ENCODE measurements around the gene MAB21L3.
"Not testable (repeated sequence)": the region's sequence is repeated elsewhere in the genome, so short reads cannot be mapped to it uniquely, and the experiment has no call there.

MAB21L3 gene

GRCh38 chr1:116139592-116140134 is 28.5 kb downstream of the MAB21L3 start:
- Histone ChIP-seq H3K27me3 (ENCODE audit: insufficient read depth, low read length) (no peaks in the 10 kb centered on the region), H3K9me3 (ENCODE audit: insufficient read depth, low read depth, low read length) (peaks cover 19% of the 10 kb centered on the region), H3K36me3 (ENCODE audit: insufficient read depth, low read length) (no peaks in the 10 kb centered on the region), H3K9ac (ENCODE audit: low read depth, low read length) (no peak overlapping the region), H3K4me1 (ENCODE audit: insufficient read depth, low read length) (no peaks in the 10 kb centered on the region), H3K27ac (ENCODE audit: low read depth, low read length) (no peak overlapping the region), H3K4me3 (ENCODE audit: low read length) (no peak overlapping the region)
- 90% methylated on average over 6 of the region's 6 CpGs for WGBS

GRCh38 chr1:116144151-116144550 is 33.0 kb downstream of the MAB21L3 start:
- Histone ChIP-seq H3K4me3 (ENCODE audit: low read length) (no peak overlapping the region), H3K9ac (ENCODE audit: low read depth, low read length) (no peak overlapping the region), H3K27ac (ENCODE audit: low read depth, low read length) (no peak overlapping the region), H3K4me1 (ENCODE audit: insufficient read depth, low read length) (no peaks in the 10 kb centered on the region; the same call in 1 of the 2 replicates), H3K27me3 (ENCODE audit: insufficient read depth, low read length) (no peaks in the 10 kb centered on the region), H3K9me3 (ENCODE audit: insufficient read depth, low read depth, low read length) (peaks cover 24% of the 10 kb centered on the region), H3K36me3 (ENCODE audit: insufficient read depth, low read length) (no peaks in the 10 kb centered on the region)
- WGBS, result no CpG with 5 or more reads among the region's 1 CpG

- H3K27me3 ChIP-seq (ENCODE audit: insufficient read depth, low read length); H3K9ac ChIP-seq (ENCODE audit: low read depth, low read length); H3K27ac ChIP-seq (ENCODE audit: low read depth, low read length); H3K4me3 ChIP-seq (ENCODE audit: low read length); H3K36me3 ChIP-seq (ENCODE audit: insufficient read depth, low read length); H3K4me1 ChIP-seq (ENCODE audit: insufficient read depth, low read length): not testable (repeated sequence)
- peaks cover 24% of the 10 kb centered on the region for H3K9me3 ChIP-seq (ENCODE audit: insufficient read depth, low read depth, low read length)
- WGBS, result 95% methylated on average over 37 of the region's 37 CpGs
These were observed 35.4 kb downstream of the MAB21L3 start for GRCh38 chr1:116146447-116147113.

- H3K9me3 ChIP-seq (ENCODE audit: insufficient read depth, low read depth, low read length), result peaks cover 24% of the 10 kb centered on the region
- no peaks in the 10 kb centered on the region; the same call in 1 of the 2 replicates for H3K4me1 ChIP-seq (ENCODE audit: insufficient read depth, low read length)
- H3K9ac ChIP-seq (ENCODE audit: low read depth, low read length), result no peak overlapping the region
- peaks cover 11% of the 10 kb centered on the region for H3K27me3 ChIP-seq (ENCODE audit: insufficient read depth, low read length)
- H3K4me3 ChIP-seq (ENCODE audit: low read length), result no peak overlapping the region
- no peak overlapping the region for H3K27ac ChIP-seq (ENCODE audit: low read depth, low read length)
- 88% methylated on average over 3 of the region's 3 CpGs for WGBS
- no peaks in the 10 kb centered on the region for H3K36me3 ChIP-seq (ENCODE audit: insufficient read depth, low read length)
These were observed 35.9 kb downstream of the MAB21L3 start for GRCh38 chr1:116147114-116147510.

- H3K27ac ChIP-seq (ENCODE audit: low read depth, low read length), result 0 out of 2 replicates have a peak overlapping the region, but pooled peaks have one; percentile 1
- peaks cover 11% of the 10 kb centered on the region for H3K27me3 ChIP-seq (ENCODE audit: insufficient read depth, low read length)
- WGBS, result 74% methylated on average over 4 of the region's 4 CpGs
- H3K36me3 ChIP-seq (ENCODE audit: insufficient read depth, low read length), result no peaks in the 10 kb centered on the region
- no peak overlapping the region for H3K9ac ChIP-seq (ENCODE audit: low read depth, low read length)
- no peak overlapping the region for H3K4me3 ChIP-seq (ENCODE audit: low read length)
- peaks cover 21% of the 10 kb centered on the region for H3K9me3 ChIP-seq (ENCODE audit: insufficient read depth, low read depth, low read length)
- no peaks in the 10 kb centered on the region; the same call in 1 of the 2 replicates for H3K4me1 ChIP-seq (ENCODE audit: insufficient read depth, low read length)
These were observed 36.8 kb downstream of the MAB21L3 start for GRCh38 chr1:116147972-116148371.

GRCh38 chr1:116148967-116149366 is 37.8 kb downstream of the MAB21L3 start:
- H3K27ac ChIP-seq (ENCODE audit: low read depth, low read length), result no peak overlapping the region
- no peaks in the 10 kb centered on the region; the same call in 1 of the 2 replicates for H3K4me1 ChIP-seq (ENCODE audit: insufficient read depth, low read length)
- peaks cover 12% of the 10 kb centered on the region for H3K9me3 ChIP-seq (ENCODE audit: insufficient read depth, low read depth, low read length)
- H3K27me3 ChIP-seq (ENCODE audit: insufficient read depth, low read length), result peaks cover 11% of the 10 kb centered on the region
- no peak overlapping the region for H3K9ac ChIP-seq (ENCODE audit: low read depth, low read length)
- H3K36me3 ChIP-seq (ENCODE audit: insufficient read depth, low read length), result no peaks in the 10 kb centered on the region
- 90% methylated on average over 3 of the region's 3 CpGs for WGBS
- H3K4me3 ChIP-seq (ENCODE audit: low read length), result no peak overlapping the region

- H3K27me3 ChIP-seq (ENCODE audit: insufficient read depth, low read length), result peaks cover 11% of the 10 kb centered on the region
- no peak overlapping the region for H3K27ac ChIP-seq (ENCODE audit: low read depth, low read length)
- H3K9me3 ChIP-seq (ENCODE audit: insufficient read depth, low read depth, low read length), result no peaks in the 10 kb centered on the region
- no peak overlapping the region for H3K4me3 ChIP-seq (ENCODE audit: low read length)
- 96% methylated on average over 4 of the region's 4 CpGs for WGBS
- no peak overlapping the region for H3K9ac ChIP-seq (ENCODE audit: low read depth, low read length)
- no peaks in the 10 kb centered on the region for H3K36me3 ChIP-seq (ENCODE audit: insufficient read depth, low read length)
- H3K4me1 ChIP-seq (ENCODE audit: insufficient read depth, low read length), result no peaks in the 10 kb centered on the region; the same call in 1 of the 2 replicates
These were observed 39.2 kb downstream of the MAB21L3 start for GRCh38 chr1:116150368-116150767.

- WGBS, result 10% methylated on average over 46 of the region's 46 CpGs
- H3K9ac ChIP-seq (ENCODE audit: low read depth, low read length), result peak overlapping the region; percentile 59
- H3K27me3 ChIP-seq (ENCODE audit: insufficient read depth, low read length), result peaks cover 11% of the 10 kb centered on the region
- H3K9me3 ChIP-seq (ENCODE audit: insufficient read depth, low read depth, low read length), result no peaks in the 10 kb centered on the region
- H3K36me3 ChIP-seq (ENCODE audit: insufficient read depth, low read length), result no peaks in the 10 kb centered on the region
- no peak overlapping the region for H3K27ac ChIP-seq (ENCODE audit: low read depth, low read length)
- H3K4me3 ChIP-seq (ENCODE audit: low read length), result peak overlapping the region; percentile 53
- no peaks in the 10 kb centered on the region; the same call in 1 of the 2 replicates for H3K4me1 ChIP-seq (ENCODE audit: insufficient read depth, low read length)
These were observed 40.8 kb downstream of the MAB21L3 start for GRCh38 chr1:116151739-116152576.

- peaks cover 11% of the 10 kb centered on the region for H3K27me3 ChIP-seq (ENCODE audit: insufficient read depth, low read length)
- no peaks in the 10 kb centered on the region for H3K9me3 ChIP-seq (ENCODE audit: insufficient read depth, low read depth, low read length)
- H3K4me1 ChIP-seq (ENCODE audit: insufficient read depth, low read length), result no peaks in the 10 kb centered on the region; the same call in 1 of the 2 replicates
- peak overlapping the region; percentile 53 for H3K4me3 ChIP-seq (ENCODE audit: low read length)
- H3K9ac ChIP-seq (ENCODE audit: low read depth, low read length), result peak overlapping the region; percentile 59
- 100% methylated on average over 2 of the region's 4 CpGs for WGBS
- H3K27ac ChIP-seq (ENCODE audit: low read depth, low read length), result no peak overlapping the region
- H3K36me3 ChIP-seq (ENCODE audit: insufficient read depth, low read length), result no peaks in the 10 kb centered on the region
These were observed 41.4 kb downstream of the MAB21L3 start for GRCh38 chr1:116152577-116152943.

- no peak overlapping the region for H3K27ac ChIP-seq (ENCODE audit: low read depth, low read length)
- 95% methylated on average over 3 of the region's 4 CpGs for WGBS
- no peak overlapping the region for H3K4me3 ChIP-seq (ENCODE audit: low read length)
- no peak overlapping the region for H3K9ac ChIP-seq (ENCODE audit: low read depth, low read length)
- H3K4me1 ChIP-seq (ENCODE audit: insufficient read depth, low read length), result no peaks in the 10 kb centered on the region; the same call in 1 of the 2 replicates
- peaks cover 11% of the 10 kb centered on the region for H3K27me3 ChIP-seq (ENCODE audit: insufficient read depth, low read length)
- no peaks in the 10 kb centered on the region for H3K9me3 ChIP-seq (ENCODE audit: insufficient read depth, low read depth, low read length)
- H3K36me3 ChIP-seq (ENCODE audit: insufficient read depth, low read length), result no peaks in the 10 kb centered on the region
These were observed 41.9 kb downstream of the MAB21L3 start for GRCh38 chr1:116152950-116153691.

GRCh38 chr1:116153692-116154031 is 42.5 kb downstream of the MAB21L3 start:
- Histone ChIP-seq H3K36me3 (ENCODE audit: insufficient read depth, low read length) (no peaks in the 10 kb centered on the region), H3K9ac (ENCODE audit: low read depth, low read length) (no peak overlapping the region), H3K4me1 (ENCODE audit: insufficient read depth, low read length) (no peaks in the 10 kb centered on the region), H3K27ac (ENCODE audit: low read depth, low read length) (no peak overlapping the region), H3K27me3 (ENCODE audit: insufficient read depth, low read length) (peaks cover 11% of the 10 kb centered on the region), H3K9me3 (ENCODE audit: insufficient read depth, low read depth, low read length) (no peaks in the 10 kb centered on the region), H3K4me3 (ENCODE audit: low read length) (no peak overlapping the region)

Measured in HUES64 (cell line).